GM04503 (cell line): Measurements from ENCODE around the gene CD300LF.

ENCODE experiments used
- DNase-seq: peaks from one replicate; pipeline ENCODE4 v3.0.0-alpha.2; 2012; ENCODE audit warnings: low read depth

The CD300LF gene

GRCh38 chr17:74686761-74687160, 26.0 kb downstream of the CD300LF start:
- DNase-seq = no peak

GRCh38 chr17:74682471-74683190, 30.1 kb downstream of the CD300LF start:
- no peak for DNase-seq

- no peak for DNase-seq
Observed at GRCh38 chr17:74682028-74682427, 30.7 kb downstream of the CD300LF start.

GRCh38 chr17:74680941-74681340, 31.8 kb downstream of the CD300LF start:
- no peak for DNase-seq

- no peak for DNase-seq
Observed at GRCh38 chr17:74680213-74680612, 32.5 kb downstream of the CD300LF start.

- no peak for DNase-seq
Observed at GRCh38 chr17:74679374-74679773, 33.3 kb downstream of the CD300LF start.

- no peak for DNase-seq
Observed at GRCh38 chr17:74678541-74678940, 34.2 kb downstream of the CD300LF start.

- DNase-seq = no peak
Observed at GRCh38 chr17:74677558-74678466, 34.9 kb downstream of the CD300LF start.

GRCh38 chr17:74671031-74671771, 41.5 kb downstream of the CD300LF start:
- DNase-seq = no peak

GRCh38 chr17:74670329-74670728, 42.4 kb downstream of the CD300LF start:
- DNase-seq = no peak

GRCh38 chr17:74663561-74663960, 49.2 kb downstream of the CD300LF start:
- no peak for DNase-seq

GRCh38 chr17:74659889-74660288, 52.8 kb downstream of the CD300LF start:
- no peak for DNase-seq

GRCh38 chr17:74658620-74659019, 54.1 kb downstream of the CD300LF start:
- DNase-seq = no peak

- no peak for DNase-seq
Observed at GRCh38 chr17:74654742-74655141, 58.0 kb downstream of the CD300LF start.

GRCh38 chr17:74652020-74652419, 60.7 kb downstream of the CD300LF start:
- no peak for DNase-seq

GRCh38 chr17:74649909-74650308, 62.8 kb downstream of the CD300LF start:
- no peak for DNase-seq

- DNase-seq = no peak
Observed at GRCh38 chr17:74647871-74648672, 64.7 kb downstream of the CD300LF start.

- DNase-seq = no peak
Observed at GRCh38 chr17:74646231-74646630, 66.5 kb downstream of the CD300LF start.

- DNase-seq = no peak
Observed at GRCh38 chr17:74645010-74645409, 67.7 kb downstream of the CD300LF start.

- DNase-seq = no peak
Observed at GRCh38 chr17:74644419-74644818, 68.3 kb downstream of the CD300LF start.
